BLaER1 (cell line): ENCODE data around the gene VAV1.
A peak's percentile ranks its signal among the peaks of the same experiment; 100 is the strongest.
"Not testable (repeated sequence)": the region's sequence is repeated elsewhere in the genome, so short reads cannot be mapped to it uniquely, and the experiment has no call there.

ENCODE experiments used
- H3K27ac ChIP-seq: shearing (Covaris generic); formaldehyde crosslinking; 2 replicates; pipeline ENCODE4 v1.8.1; 2022
- H3K27me3 ChIP-seq: shearing (Covaris generic); formaldehyde crosslinking; 2 replicates; pipeline ENCODE4 v1.8.1; 2022
- H3K36me3 ChIP-seq: shearing (Covaris generic); formaldehyde crosslinking; 2 replicates; pipeline ENCODE4 v1.8.1; 2022
- H3K4me1 ChIP-seq: shearing (Covaris generic); formaldehyde crosslinking; 2 replicates; pipeline ENCODE4 v1.8.1; 2022
- H3K4me2 ChIP-seq: shearing (Covaris generic); formaldehyde crosslinking; 2 replicates; pipeline ENCODE4 v1.8.1; 2022
- H3K4me3 ChIP-seq: shearing (Covaris generic); formaldehyde crosslinking; 2 replicates; pipeline ENCODE4 v1.8.1; 2022
- H3K9ac ChIP-seq: shearing (Covaris generic); formaldehyde crosslinking; 2 replicates; pipeline ENCODE4 v1.8.1; 2022
- H3K9me3 ChIP-seq: shearing (Covaris generic); formaldehyde crosslinking; 2 replicates; pipeline ENCODE4 v1.8.1; 2022
- H4K20me1 ChIP-seq: shearing (Covaris generic); formaldehyde crosslinking; 2 replicates; pipeline ENCODE4 v1.8.1; 2022
- Cebpa-rat ChIP-seq: shearing (Covaris generic); IDR thresholded peaks from 2 replicates; pipeline ENCODE4 v1.8.1; 2022

VAV1 gene

DNA sequence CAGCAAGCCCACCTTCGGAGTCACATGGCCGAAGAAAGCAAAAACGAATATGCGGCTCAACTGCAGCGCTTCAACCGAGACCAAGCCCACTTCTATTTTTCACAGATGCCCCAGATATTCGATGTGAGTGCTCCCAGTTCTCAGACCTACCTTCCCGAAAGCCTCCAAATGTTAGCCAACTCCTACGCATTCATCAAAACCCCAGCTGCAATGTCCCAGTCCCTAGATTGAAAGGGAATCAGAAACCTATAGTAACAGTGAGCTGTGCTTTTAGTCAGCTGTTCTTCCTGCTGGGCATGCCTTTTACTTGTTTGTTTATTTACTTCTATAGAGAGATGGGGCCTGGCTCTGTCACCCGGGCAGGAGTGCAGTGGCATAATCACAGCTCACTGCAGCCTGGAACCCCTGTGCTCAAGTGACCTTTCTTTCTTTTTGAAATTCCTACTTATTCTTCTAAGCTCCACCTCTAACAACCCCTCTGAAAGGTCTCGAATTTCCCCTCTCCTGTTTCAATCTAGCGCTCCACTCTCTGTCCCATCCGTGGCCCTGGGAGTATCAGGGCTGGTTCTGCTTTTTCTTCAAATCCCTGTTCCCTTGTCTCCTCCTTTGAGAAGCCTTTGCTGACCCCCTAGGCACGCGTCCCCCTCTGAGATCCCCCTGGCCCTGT is 28.7 kb upstream of the VAV1 start:
- Histone ChIP-seq H3K4me2 (no peak overlapping the region), H4K20me1 (peaks cover 5% of the 10 kb centered on the region; the same call in 1 of the 2 replicates), H3K36me3 (peaks cover 60% of the 10 kb centered on the region), H3K4me3 (no peak overlapping the region), H3K9me3 (no peaks in the 10 kb centered on the region), H3K4me1 (peaks cover 22% of the 10 kb centered on the region), H3K27me3 (no peaks in the 10 kb centered on the region), H3K27ac (no peak overlapping the region), H3K9ac (no peak overlapping the region)
- TF ChIP-seq Cebpa-rat, result no peak

DNA sequence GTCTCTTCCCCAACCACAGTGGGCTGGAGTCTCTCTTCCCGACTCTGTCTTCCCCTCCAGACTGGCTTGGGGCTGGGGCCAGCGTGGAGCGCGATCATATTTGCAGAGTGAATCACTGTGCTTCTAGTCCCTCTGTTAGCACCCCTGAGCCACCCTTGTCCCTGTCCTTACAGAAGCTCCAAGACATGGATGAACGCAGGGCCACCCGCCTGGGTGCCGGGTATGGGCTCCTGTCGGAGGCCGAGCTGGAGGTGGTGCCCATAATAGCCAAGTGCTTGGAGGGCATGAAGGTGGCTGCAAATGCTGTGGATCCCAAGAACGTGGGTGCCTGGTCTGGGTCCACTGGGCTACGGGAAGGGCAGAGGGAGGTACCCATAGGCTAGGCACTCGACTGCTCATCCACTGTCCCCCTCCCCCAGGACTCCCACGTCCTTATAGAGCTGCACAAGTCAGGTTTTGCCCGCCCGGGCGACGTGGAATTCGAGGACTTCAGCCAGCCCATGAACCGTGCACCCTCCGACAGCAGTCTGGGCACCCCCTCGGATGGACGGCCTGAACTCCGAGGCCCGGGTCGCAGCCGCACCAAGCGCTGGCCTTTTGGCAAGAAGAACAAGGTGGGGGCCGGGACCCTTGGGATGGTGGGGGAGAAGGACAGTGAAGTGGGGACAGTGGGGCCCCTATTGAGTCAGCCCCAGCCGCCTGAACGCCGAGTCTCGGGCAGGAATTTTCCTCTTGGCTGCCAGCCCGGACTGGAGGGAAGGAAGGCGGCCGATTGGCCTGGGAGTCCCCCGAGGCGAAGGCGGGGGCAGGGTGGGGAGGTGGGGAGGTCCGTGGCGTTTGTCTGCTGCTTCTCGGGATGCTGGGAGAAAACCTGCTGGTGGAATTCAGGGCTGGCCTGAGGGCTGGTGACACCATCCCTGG is 27.9 kb upstream of the VAV1 start:
- H4K20me1 ChIP-seq, result peaks cover 5% of the 10 kb centered on the region; the same call in 1 of the 2 replicates
- peaks cover 67% of the 10 kb centered on the region for H3K36me3 ChIP-seq
- TF ChIP-seq Cebpa-rat, result no peak

DNA sequence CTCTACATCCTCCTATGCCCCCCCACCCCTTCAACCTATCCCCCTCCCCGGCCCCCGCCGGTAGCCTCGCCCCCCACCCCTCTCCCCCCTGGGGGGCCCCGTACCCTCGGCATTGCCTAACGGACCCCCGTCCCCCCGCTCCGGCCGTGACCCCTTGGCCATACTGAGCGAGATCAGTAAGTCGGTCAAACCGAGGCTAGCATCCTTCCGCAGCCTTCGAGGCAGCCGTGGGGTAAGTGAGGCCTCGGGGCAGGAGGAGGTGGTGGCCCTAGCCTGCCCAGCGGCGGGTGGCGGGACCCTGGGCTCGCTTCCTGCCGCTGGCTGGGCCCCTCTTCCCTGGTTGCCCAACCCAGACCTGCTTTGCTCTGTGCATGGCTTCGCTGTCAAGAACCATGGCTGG is 26.5 kb upstream of the VAV1 start:
- no peak overlapping the region for H3K9ac ChIP-seq
- no peak for TF ChIP-seq Cebpa-rat
- H3K9me3 ChIP-seq, result no peaks in the 10 kb centered on the region
- no peaks in the 10 kb centered on the region for H3K27me3 ChIP-seq
- H3K27ac ChIP-seq, result no peak overlapping the region
- no peak overlapping the region for H3K4me3 ChIP-seq
- no peak overlapping the region for H3K4me2 ChIP-seq
- H3K36me3 ChIP-seq, result peaks cover 79% of the 10 kb centered on the region
- H4K20me1 ChIP-seq, result peaks cover 5% of the 10 kb centered on the region; the same call in 1 of the 2 replicates
- H3K4me1 ChIP-seq, result peaks cover 9% of the 10 kb centered on the region

More for the DNA sequence above, 27.9 kb upstream of the VAV1 start:
- Histone ChIP-seq H3K4me1 (peaks cover 17% of the 10 kb centered on the region), H3K4me2 (no peak overlapping the region), H3K27me3 (no peaks in the 10 kb centered on the region), H3K4me3 (no peak overlapping the region), H3K27ac (no peak overlapping the region), H3K9ac (no peak overlapping the region), H3K9me3 (no peaks in the 10 kb centered on the region)

DNA sequence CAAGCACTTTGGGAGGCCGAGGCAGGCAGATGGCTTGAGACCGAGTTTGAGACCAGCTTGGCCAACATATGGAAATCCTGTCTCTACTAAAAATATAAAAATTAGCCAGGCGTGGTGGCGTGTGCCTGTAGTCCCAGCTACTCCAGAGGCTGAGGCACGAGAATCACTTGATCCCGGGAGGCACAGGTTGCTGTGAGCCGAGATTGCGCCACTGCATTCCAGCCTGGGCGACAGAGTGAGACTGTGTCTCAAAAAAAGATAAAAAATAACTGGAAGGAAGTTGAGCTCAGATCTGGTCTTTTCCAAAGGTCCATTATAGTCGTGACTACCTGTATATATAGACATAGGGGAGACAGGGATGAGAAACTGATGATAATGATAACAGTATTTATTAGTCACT is 24.0 kb upstream of the VAV1 start:
- H3K27me3 ChIP-seq, H3K4me3 ChIP-seq, H3K9me3 ChIP-seq, H3K27ac ChIP-seq, H3K4me2 ChIP-seq, H4K20me1 ChIP-seq, H3K9ac ChIP-seq: not testable (repeated sequence)
- Histone ChIP-seq H3K4me1 (peaks cover 10% of the 10 kb centered on the region), H3K36me3 (peaks cover 82% of the 10 kb centered on the region)

DNA sequence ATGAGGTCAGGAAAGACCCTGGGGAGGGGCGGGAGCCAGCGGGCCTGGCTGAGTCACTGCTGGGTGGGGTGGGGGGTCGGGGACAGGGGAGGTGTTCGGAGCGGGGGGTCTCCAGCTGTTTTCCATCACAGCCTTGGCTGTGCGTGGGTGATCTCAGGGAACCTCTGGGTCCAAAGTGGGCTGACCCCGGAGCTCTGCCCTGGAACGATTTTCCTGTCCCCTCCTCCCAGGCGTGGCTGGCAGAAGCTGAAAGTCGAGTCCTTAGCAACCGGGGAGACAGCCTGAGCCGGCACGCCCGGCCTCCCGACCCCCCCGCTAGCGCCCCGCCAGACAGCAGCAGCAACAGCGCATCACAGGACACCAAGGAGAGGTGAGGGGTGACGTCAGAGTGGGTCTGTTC is 22.4 kb upstream of the VAV1 start:
- Histone ChIP-seq H3K9ac (no peak overlapping the region), H3K27ac (no peak overlapping the region), H3K27me3 (no peaks in the 10 kb centered on the region), H3K4me1 (peaks cover 20% of the 10 kb centered on the region), H3K4me3 (no peak overlapping the region), H4K20me1 (no peaks in the 10 kb centered on the region), H3K36me3 (peaks cover 67% of the 10 kb centered on the region), H3K4me2 (no peak overlapping the region), H3K9me3 (no peaks in the 10 kb centered on the region)
- no peak for TF ChIP-seq Cebpa-rat

DNA sequence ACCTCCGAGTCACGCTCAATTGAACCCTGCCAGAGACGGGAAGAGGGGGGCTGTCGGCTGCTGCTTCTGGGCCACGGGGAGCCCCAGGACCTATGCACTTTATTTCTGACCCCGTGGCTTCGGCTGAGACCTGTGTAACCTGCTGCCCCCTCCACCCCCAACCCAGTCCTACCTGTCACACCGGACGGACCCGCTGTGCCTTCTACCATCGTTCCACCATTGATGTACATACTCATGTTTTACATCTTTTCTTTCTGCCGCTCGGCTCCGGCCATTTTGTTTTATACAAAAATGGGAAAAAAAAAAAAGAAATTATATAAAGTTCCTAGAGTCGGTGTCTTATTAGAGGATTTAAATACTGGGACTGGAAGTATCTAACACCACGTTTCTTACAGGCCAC is 21.3 kb upstream of the VAV1 start:
- Histone ChIP-seq H4K20me1 (no peaks in the 10 kb centered on the region), H3K4me2 (no peak overlapping the region), H3K4me1 (peaks cover 20% of the 10 kb centered on the region), H3K9ac (no peak overlapping the region), H3K4me3 (no peak overlapping the region), H3K9me3 (no peaks in the 10 kb centered on the region), H3K27me3 (no peaks in the 10 kb centered on the region), H3K27ac (no peak overlapping the region), H3K36me3 (peaks cover 58% of the 10 kb centered on the region)
- no peak for TF ChIP-seq Cebpa-rat

DNA sequence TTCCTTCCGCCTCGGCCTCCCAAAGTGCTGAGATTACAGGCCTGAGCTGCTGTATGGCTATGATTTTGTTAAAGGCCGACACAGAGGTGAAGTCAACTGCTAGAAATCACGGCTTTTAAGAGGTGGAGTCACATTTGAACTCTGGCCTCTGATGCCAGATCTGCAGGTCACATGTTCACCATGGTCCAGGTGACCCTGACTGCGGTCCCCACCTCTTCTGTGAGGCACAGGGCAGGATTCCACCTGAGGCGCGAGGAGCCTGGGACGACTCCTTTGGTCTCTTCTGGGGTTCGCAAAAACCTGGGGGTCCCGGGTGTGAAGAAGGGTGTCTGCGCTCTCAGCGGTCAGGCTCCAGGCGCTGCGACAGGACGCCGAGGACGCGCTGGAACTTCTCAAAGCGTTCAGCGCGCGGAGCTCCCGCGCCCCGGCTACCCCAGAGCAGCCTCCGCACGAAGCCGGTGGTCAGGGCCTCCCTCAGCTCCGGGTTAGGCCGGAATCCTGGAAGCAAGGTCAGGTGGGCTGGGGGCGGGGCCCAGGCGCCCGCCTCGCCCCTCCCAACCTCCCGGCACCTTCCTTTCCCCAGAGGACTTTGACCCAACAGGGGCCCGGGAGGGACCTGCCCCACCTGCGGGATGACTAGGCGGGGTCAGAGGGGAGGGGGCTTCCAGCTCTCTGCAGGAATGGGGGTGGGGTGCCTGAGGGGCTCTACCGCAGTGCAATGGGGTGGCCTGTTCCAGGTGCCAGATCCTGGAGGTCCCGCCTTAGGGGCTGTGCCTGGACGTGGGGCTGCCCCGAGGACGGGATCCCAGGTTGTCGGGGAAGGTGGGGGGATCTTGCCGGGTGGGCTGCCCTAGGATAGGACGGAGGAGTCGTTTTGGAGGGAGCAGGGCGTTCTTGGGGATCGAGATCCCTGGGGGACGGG is 20.0 kb upstream of the VAV1 start:
- Histone ChIP-seq H3K27ac (peak overlapping the region; percentile 65), H3K36me3 (peaks cover 44% of the 10 kb centered on the region), H3K9me3 (no peaks in the 10 kb centered on the region), H3K4me1 (peaks cover 31% of the 10 kb centered on the region), H3K9ac (peak overlapping the region; percentile 74), H4K20me1 (no peaks in the 10 kb centered on the region), H3K4me3 (peak overlapping the region; percentile 67), H3K4me2 (peak overlapping the region; percentile 93), H3K27me3 (no peaks in the 10 kb centered on the region)
- TF ChIP-seq Cebpa-rat, result no peak

DNA sequence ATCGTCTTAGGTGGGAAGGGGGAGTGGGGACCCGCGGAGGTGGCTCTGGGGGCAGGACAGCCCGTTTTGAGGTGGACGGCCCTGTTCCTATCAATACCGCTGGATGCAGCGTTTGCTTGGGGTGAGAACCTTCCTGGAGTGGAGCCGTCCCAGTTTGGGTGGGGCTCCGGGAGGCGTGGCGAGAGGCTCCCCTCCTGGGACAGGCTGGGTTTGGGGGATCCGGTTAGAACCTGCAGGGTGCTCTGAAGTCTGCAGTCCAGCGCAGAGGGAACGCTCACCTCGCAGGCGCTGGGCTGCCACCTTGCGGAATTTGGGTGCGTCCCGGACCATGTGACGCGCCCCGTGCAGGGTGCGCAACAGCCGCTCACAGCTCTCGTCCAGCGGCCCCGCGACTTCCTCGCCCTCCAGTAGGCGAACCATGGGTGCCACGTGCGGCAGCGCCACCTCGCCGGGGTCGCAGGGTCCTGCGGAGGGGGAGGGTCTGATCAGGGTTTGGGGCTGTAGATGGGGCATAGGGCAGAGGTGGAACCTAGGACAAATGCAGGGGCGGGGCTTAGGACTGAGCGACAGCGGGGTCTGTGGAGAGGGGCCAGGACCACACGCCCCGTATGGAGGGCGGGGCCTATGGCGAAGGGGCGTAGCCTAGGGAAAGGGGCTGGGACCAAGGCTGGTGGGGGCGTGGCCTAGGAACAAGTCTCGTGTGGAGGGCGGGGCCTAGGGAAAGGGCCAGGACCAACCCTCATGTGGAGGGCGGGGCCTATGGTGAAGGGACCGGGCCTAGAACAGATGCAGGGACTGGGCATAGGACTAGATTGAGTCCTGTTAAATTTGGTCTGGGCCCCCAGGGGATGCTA is 19.1 kb upstream of the VAV1 start:
- no peak for TF ChIP-seq Cebpa-rat
- no peaks in the 10 kb centered on the region for H3K27me3 ChIP-seq
- peak overlapping the region; percentile 67 for H3K4me3 ChIP-seq
- peak overlapping the region; percentile 65 for H3K27ac ChIP-seq
- peaks cover 34% of the 10 kb centered on the region for H3K4me1 ChIP-seq
- H4K20me1 ChIP-seq, result no peaks in the 10 kb centered on the region
- H3K9me3 ChIP-seq, result no peaks in the 10 kb centered on the region
- H3K4me2 ChIP-seq, result peak overlapping the region; percentile 93
- H3K36me3 ChIP-seq, result peaks cover 38% of the 10 kb centered on the region
- peak overlapping the region; percentile 74 for H3K9ac ChIP-seq

DNA sequence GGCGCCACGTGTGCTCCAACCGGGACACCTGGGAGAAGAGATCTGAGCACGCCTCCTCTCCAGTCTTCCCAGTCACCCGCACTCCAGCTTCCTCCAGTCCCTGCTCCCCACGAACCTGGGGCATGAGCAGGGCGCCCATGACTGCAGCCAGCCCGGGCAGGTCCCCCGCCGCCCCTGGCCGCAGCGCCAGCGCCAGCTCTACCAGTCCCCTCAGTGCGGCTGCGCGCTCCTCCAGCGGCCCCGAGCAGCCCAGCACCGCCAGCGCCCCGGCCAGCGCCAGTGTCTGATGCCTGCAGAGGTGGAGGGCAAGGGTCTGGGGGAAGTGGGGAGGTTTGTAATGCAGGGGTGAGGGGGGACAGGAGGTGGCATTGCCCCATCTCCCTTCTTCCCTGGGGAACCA is 18.4 kb upstream of the VAV1 start:
- peak overlapping the region; percentile 67; the same call in 1 of the 2 replicates for H3K4me3 ChIP-seq
- H3K9me3 ChIP-seq, result no peaks in the 10 kb centered on the region
- no peak for TF ChIP-seq Cebpa-rat
- H3K27ac ChIP-seq, result no peak overlapping the region
- H3K4me1 ChIP-seq, result peaks cover 34% of the 10 kb centered on the region
- H3K4me2 ChIP-seq, result peak overlapping the region; percentile 93; the same call in 1 of the 2 replicates
- no peak overlapping the region for H3K9ac ChIP-seq
- peaks cover 37% of the 10 kb centered on the region for H3K36me3 ChIP-seq
- H4K20me1 ChIP-seq, result no peaks in the 10 kb centered on the region
- H3K27me3 ChIP-seq, result no peaks in the 10 kb centered on the region
